Testis (tissue), 3 donors: ENCODE results near the gene ZNF227. TPM values are rescaled to one million over a fixed set of nuclear protein-coding genes. Genes with fewer than 3 reads are reported as not detected.
"Not testable (repeated sequence)": the region's sequence is repeated elsewhere in the genome, so short reads cannot be mapped to it uniquely, and the experiment has no call there.

Experiments used
- DNase-seq: peaks from one replicate; pipeline ENCODE4 v3.0.0-alpha.2; 2019
- H3K27ac ChIP-seq, 2 donors: fragments of 200-600 bp; sonication (generic); one replicate each; pipeline ENCODE4 v1.5.1; 2019
- H3K27me3 ChIP-seq: fragments of 200-600 bp; sonication (generic); one replicate; pipeline ENCODE4 v1.5.1; 2019
- H3K36me3 ChIP-seq: fragments of 200-600 bp; sonication (generic); one replicate; pipeline ENCODE4 v1.5.1; 2017; ENCODE audit warnings: low read depth; ENCODE audit errors: missing control alignments
- H3K4me1 ChIP-seq: fragments of 200-600 bp; sonication (generic); one replicate; pipeline ENCODE4 v1.5.1; 2019
- H3K4me3 ChIP-seq, 2 donors: fragments of 200-600 bp; sonication (generic); one replicate each; pipeline ENCODE4 v1.5.1; 2017 to 2019
- H3K9me3 ChIP-seq: fragments of 200-600 bp; sonication (generic); one replicate; pipeline ENCODE4 v1.5.1; 2017
- CTCF ChIP-seq, 3 experiments: fragments of 450-650 bp in 2 of 3; fragments of 200-600 bp in 1 of 3; sonication (generic) in 1 of 3; IDR thresholded peaks; one replicate each; pipeline ENCODE4 v1.5.1; 2016 to 2019; ENCODE audit warnings: antibody characterized with exemption in 3 of 3, mild to moderate bottlenecking in 2 of 3, moderate library complexity in 1 of 3
- POLR2A ChIP-seq: fragments of 450-650 bp; IDR thresholded peaks from one replicate; pipeline ENCODE4 v1.6.1; 2017; ENCODE audit warnings: antibody characterized with exemption, mild to moderate bottlenecking, moderate library complexity
- WGBS, 2 donors: methylation state at CpG; one replicate each; pipeline ENCODE4 v1.1.5; 2018; 5-methylcytosine and 5-hydroxymethylcytosine counted together
- intact Hi-C: fragments of 100-400 bp; cut with DNase I; formaldehyde crosslinking; loops from one replicate; pipeline ENCODE4 v1.15.1; 2023; ENCODE audit warnings: low total_unique reads
- polyA plus RNA-seq: library from polyadenylated mRNA; stranded (reverse); fragments of 350-450 nt; fragmentation: Illumina TruSeq; extraction: RNeasy Lipid Tissue Mini Kit (QIAGEN cat#74804); gene quantifications from one replicate; pipeline ENCODE4 v1.2.3, GENCODE V29; 2014; ENCODE audit warnings: low read depth, low replicate concordance; ENCODE audit not compliant: insufficient read depth
- total RNA-seq, 2 donors: library from RNA; depleted of rRNA; stranded (reverse); fragments of >200 nt; gene quantifications; one replicate each; pipeline ENCODE4 v1.2.3, GENCODE V29; 2016

The ZNF227 gene
- total and polyA plus RNA-seq, 3 donors from 2014 or later, result 12.8 to 25.0 (median 19.8) TPM

- H3K27me3 ChIP-seq, result no peaks in the 10 kb centered on the region
- H3K36me3 ChIP-seq, result no peaks in the 10 kb centered on the region
- no peak for DNase-seq
- TF ChIP-seq CTCF (IDR thresholded peaks at IDR 0.05) (no peak), POLR2A (no peak)
- no peak overlapping the region for H3K4me3 ChIP-seq
- no peaks in the 10 kb centered on the region for H3K9me3 ChIP-seq
- no peaks in the 10 kb centered on the region for H3K4me1 ChIP-seq
- no peak overlapping the region for H3K27ac ChIP-seq
- intact Hi-C loops, result no loop called here
Observed at GRCh38 chr19:44196772-44197171, 15.6 kb upstream of the ZNF227 start.

- intact Hi-C loops, result no loop called here
- Histone ChIP-seq H3K4me1 (no peaks in the 10 kb centered on the region), H3K27me3 (no peaks in the 10 kb centered on the region), H3K9me3 (no peaks in the 10 kb centered on the region), H3K36me3 (no peaks in the 10 kb centered on the region), H3K27ac (no peak overlapping the region), H3K4me3 (no peak overlapping the region)
- WGBS, 2 donors, result 71 to 72% methylated on average over 1 of the region's 1 CpG
- DNase-seq, result no peak
- TF ChIP-seq CTCF (IDR thresholded peaks at IDR 0.05) (no peak), POLR2A (no peak)
Observed at GRCh38 chr19:44202470-44202869, 9.9 kb upstream of the ZNF227 start.

- no peak for DNase-seq
- Histone ChIP-seq H3K9me3 (no peaks in the 10 kb centered on the region), H3K27ac (no peak overlapping the region), H3K4me1 (no peaks in the 10 kb centered on the region), H3K27me3 (no peaks in the 10 kb centered on the region), H3K4me3 (no peak overlapping the region), H3K36me3 (no peaks in the 10 kb centered on the region)
- no peak for TF ChIP-seq CTCF (IDR thresholded peaks at IDR 0.05)
- no peak for TF ChIP-seq POLR2A
- 37 to 61% methylated on average over 2 of the region's 2 CpGs for WGBS, 2 donors
- intact Hi-C loops, result no loop called here
Observed at GRCh38 chr19:44202974-44203373, 9.4 kb upstream of the ZNF227 start.

GRCh38 chr19:44203877-44204276 is 8.5 kb upstream of the ZNF227 start:
- H3K27ac ChIP-seq, H3K4me3 ChIP-seq, H3K4me1 ChIP-seq, DNase-seq, H3K36me3 ChIP-seq, H3K9me3 ChIP-seq, intact Hi-C loops, H3K27me3 ChIP-seq: not testable (repeated sequence)
- 80% methylated on average over 31 of the region's 31 CpGs; no CpG with 5 or more reads in 1 of the 2 donors for WGBS, 2 donors

GRCh38 chr19:44204772-44205171 is 7.6 kb upstream of the ZNF227 start:
- Histone ChIP-seq H3K4me1 (peaks cover 3% of the 10 kb centered on the region), H3K36me3 (no peaks in the 10 kb centered on the region), H3K27ac (no peak overlapping the region), H3K4me3 (no peak overlapping the region), H3K27me3 (no peaks in the 10 kb centered on the region), H3K9me3 (no peaks in the 10 kb centered on the region)
- intact Hi-C loops, result no loop called here
- TF ChIP-seq POLR2A, result no peak
- TF ChIP-seq CTCF (IDR thresholded peaks at IDR 0.05), result no peak
- 65 to 72% methylated on average over 2 of the region's 2 CpGs for WGBS, 2 donors
- DNase-seq, result no peak
